HG03175 (cell line): ENCODE data around the gene DPYSL5.

Experiments
- ATAC-seq: cut with Tn5 transposase; IDR thresholded peaks from one replicate; pipeline ENCODE4 v1.9.1; 2021; ENCODE audit warnings: mild to moderate bottlenecking, moderate library complexity; ENCODE audit not compliant: unreplicated experiment

The DPYSL5 gene

DNA sequence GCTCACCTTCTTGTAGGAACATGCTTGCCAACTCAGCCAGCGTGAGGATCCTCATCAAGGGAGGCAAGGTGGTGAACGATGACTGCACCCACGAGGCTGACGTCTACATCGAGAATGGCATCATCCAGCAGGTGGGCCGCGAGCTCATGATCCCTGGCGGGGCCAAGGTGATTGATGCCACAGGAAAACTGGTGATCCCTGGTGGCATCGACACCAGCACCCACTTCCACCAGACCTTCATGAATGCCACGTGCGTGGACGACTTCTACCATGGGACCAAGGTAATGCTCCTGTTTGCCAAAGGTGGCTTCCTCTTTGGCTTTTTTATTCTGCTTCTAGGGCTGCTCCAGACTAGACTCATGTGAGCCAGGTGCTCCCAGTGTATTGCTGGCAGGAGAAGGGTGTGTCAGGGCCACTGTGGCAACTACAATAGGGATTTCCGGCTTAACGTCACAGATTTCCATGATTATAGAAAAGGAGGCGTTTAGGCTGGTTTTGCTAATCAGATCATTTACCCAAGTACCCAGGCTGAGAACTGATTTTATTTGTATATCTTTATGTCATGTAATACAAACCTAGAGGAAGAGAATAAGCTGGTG lies 50.6 kb downstream of the DPYSL5 start:
- ATAC-seq: no peak

DNA sequence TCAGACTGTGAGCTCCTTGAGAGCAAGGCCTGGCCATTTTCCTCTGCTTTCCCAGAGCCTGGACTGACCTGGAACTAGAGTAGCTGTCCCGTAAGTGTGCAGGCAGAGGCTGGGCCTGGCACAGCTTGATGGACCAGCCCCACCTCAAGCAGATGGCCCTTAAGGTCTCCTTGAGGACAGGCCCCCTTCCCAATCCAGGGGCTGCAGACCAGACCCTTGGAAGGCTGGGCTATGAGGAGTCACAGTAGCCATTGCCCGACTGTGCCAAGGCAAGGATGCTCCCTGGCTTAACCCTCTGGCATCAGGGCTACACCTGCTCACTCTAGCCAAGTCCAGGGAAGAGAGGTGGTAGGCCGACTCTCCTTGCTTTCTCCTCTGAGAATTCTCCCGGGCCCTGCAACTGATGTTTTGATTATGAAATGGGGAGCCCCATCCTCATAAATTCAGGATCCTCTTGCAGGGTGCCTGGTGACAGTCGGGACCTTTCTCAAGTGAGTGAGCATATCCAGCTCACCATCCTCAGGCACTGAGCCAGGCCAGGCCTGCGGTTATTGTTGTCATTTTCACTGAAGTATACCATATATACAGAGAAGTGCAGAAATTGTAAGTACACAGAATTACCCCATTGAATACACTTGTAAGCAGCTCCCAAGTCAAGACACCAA lies 51.7 kb downstream of the DPYSL5 start:
- no peak for ATAC-seq

DNA sequence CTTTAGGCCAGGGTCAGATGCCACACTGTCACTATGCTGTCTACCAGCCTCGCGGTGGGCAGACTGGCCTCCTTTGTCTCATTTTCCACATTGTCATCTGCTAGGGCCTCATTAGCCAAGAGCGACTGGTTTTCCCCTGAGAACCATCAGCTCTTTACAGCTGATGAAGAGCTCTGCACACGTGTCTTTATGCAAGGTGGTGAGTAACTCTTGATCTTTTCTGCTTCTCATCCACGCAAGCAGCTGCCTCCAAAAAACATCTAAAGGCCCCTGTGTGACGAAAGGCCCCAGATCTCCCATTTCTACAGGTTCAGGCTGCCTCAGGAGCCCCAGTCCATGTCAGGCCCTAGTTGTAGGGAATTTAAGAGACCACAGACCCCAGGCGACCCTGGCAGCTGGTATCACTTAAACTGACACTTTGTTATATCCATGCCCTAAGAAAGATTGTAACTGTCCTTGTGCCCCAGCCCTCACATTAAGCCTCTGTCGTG lies 52.9 kb downstream of the DPYSL5 start:
- ATAC-seq: no peak

DNA sequence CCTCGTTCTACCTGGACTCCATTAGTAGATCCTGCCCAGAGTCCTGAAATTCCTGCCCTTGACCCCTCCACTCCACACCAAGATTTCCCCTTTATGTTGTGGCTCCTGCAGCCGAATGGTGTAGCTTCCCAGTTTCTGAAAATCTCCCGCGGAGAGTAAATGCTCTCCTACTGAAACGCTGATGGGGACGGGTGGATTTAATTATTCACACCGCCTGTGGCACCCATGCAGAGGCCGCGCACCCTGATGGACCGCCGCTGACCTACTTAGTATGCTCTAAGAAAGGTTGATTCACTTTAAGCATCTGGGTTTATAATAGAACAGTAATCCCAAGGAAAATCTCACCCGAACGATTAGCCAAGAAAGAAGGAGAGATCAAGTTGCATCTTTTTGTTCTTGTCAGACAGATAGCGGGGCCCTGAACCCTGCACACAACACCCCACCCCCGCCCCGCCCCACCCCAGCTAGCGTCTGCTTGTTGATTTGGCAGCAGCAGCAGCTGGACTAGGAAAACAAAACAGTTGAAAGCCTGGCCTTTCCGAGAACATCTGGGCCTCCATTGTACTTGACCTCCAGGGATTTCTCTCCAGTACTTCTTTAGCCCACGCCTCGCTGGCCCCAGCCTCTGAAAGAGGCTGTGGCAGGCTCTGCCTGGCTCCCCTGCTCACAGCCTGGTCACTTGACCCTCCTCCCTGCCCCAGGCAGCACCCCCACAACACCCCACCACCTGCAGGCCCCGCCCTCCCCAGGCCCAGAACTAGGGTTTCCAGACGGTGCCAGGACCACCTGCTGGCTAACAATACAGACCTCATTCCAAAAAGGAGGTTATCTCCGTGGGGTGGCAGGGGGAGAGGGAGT lies 53.6 kb downstream of the DPYSL5 start:
- no peak for ATAC-seq

DNA sequence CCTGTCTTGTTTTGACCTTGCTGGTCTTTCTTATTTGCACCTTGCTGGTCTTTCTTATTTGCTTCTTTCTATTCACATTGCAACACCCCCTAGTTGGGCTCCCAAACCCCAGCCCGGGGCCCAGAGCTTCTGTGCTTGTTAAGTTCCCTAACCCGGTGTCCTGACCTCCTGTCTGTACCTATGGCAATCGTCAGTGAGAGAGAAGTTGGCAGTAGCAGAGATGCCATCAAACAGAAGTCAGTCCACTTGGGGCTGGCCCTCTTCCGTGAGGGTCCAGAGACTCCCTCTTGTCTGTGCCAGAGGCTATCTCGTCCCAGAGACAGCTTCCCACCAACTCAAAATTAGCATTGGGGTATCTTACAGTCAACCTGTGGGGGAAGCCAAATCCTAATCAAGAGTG lies 55.7 kb downstream of the DPYSL5 start:
- no peak for ATAC-seq

DNA sequence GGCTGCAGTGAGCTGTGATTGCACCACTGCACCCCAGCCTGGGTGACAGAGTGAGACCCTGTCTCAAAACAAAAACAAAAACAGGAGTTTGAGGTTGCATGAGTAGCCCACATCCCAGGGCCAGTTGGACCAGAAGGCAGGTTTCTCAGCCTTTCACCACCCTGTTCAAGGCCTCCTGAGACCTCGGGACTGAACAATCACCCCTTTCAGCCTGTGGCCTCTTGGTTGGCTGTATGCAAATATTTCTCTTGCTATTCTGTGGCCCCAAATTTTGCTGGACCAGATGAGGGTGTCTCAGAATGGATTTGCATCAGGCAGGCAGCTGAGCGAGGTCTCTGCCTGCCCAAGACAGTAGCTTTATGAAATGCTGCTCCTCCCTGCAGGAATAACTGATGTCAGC lies 56.9 kb downstream of the DPYSL5 start:
- no peak for ATAC-seq

DNA sequence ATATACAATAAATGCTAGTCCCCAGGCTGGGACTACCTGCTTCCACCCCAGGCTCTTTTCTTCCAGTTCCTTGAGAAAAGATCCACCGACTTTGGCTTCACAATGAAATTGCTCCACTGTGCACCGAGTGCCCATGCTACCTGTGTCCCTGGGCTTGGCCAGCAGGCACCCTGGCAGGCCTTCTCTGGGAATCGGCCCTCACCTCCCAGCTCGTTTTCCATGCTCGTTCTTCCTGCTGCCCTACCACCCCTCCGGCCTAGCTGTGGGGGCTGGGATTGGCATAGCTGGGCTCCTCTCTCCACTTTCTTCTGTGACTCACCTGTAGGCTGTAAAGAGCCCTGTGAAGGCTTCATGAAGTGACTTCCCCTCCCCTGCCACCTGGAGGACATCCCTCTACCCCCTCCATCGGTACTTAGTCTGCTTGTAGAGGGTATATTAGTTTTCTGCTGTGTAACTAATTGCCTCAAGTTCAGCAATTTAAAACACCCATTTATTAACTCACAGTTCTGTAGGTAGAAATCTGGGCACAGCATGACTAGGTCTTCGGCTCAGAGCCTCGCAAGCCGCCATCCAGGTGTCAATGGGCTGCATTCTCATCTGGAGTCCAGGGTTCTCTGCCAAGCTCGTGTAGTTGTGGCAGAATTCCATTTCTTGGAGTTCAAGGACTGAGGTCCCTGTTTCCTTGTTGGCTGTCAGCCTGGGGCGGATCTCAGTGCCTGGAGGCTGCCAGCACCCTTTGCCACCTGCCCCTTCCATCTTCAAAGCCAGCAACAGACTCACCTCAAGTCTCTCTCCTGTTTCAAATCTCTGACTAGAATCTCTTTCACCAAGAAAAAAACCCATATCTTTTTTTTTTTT lies 57.6 kb downstream of the DPYSL5 start:
- no peak for ATAC-seq

DNA sequence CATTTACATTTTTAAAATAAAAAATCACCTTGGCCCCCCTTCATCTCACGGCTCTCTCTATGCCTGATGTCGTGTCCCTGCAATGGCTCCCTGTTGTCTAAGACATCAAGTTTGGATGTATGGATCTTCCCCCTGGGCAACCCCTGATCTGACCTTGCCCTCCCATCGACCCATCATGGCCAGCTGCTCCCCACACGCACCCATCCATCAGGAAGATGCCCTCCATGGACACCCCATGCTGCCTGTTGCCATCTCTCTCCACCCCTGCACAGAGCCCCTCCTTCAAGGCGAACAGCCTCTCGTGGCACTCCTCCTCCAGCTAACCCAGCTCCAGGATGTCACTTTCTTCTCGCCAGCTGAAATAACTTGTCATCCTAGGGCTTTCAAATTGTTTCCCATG lies 59.5 kb downstream of the DPYSL5 start:
- ATAC-seq: no peak

DNA sequence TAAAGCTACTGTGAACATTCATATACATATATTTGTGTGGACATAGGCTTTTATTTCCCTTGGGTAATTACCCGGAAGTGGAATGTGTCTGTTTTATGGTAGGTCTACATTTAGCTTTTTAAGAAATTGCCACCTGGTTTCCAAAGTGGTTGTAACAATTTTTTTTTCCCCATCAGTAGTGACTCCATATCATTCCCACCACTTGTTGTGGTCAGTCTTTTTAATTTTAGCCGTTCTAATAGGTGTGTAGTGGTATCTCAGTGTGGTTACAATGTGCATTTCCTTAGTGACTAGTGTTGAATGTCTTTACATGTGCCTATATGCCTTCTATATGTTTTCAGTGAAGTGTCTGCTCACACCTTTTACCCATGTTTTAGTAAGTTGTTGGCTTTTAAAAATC lies 62.2 kb downstream of the DPYSL5 start:
- no peak for ATAC-seq

DNA sequence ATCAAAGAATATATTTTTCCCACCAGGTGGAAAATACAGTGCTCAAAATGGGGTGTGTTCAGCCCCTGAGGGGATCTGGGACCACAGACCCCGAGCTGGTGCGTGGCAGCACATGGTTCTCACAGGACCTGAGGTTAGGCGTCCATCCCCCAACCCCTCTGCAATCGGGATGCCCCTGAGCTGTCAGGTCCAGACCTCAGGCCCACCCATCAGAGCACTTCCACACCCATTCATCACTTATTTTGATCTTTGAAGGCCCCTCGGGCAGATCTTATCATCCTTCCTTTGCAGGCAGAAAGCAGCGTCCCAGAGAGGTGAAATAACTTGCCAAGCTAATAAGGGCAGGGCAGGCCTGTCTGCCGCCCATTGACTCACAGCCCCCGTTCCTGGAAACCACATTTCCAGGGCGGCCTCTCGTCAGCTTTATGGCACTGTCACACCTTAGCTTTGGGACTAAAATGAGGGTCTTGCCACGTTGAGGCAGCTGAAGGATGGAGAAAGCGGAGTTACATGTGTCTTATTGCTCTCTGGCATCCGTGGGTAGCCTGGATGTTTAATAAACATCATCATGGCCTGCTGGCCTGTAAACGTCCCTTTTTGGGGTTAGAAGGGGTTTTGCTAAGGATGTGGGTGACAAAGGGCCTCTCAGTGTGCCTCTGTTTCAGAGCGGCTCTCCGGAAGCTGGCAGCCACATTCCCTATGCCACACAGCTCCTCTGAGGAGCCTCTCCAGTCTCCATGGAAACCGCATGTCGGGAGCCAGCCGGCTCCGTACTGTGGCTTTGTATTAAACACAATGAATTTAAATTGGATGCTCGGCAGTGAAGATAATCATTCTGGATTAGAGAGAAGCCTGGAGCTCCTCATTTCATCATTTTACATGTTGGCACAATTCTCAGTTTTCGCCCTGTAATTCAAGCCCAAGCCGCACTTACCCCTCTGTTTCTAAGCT lies 64.3 kb downstream of the DPYSL5 start:
- ATAC-seq: no peak

DNA sequence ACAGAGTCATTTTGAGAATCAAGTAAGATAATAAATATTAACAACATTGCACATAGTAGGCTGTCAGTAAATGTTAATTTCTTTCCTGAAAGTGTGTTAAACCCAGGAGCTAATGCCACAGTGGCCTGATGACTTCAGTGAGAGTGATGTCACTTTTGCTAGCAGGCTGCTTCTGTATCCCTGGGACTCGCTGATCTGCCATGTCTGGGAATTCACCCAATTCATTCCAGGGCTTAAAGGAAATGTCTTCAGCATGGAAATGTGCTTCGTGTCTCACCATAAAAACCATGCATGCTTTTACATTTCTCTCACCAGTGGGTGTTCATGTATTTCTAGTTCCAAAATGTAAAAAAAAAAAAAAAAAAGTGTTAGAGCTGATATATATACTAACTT lies 65.7 kb downstream of the DPYSL5 start:
- ATAC-seq: no peak

DNA sequence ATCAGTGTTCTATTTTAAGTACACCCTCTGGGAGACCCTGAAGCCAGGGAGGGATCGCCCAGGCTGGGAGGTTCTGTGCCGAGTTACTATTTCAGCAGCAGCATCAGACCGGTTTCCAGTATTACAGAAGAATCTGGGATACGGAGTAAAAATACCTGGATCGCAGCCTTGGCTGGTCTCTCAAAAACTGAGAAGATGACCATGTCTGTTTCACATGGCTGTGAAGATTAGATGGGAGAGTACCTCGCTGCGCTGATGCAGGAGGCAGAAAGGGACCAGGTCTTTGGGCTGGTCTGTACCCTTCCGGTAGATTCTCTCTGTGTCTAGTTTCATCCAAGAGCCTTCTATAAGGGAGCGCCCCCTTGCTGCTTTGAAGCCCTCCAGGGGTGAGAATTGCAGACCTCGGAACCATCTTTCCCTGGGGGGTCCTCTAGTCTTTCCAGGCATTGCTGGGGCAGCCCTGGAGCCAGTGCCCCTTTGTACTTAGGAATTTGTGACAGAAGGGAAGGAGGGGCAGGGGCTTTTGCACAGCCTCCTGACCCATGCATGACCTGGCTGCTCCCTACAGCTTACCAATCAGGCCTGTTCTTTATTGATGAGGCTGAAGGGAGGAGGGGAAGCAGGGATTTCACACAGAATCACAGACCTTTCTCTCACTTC lies 66.2 kb downstream of the DPYSL5 start:
- no peak for ATAC-seq

DNA sequence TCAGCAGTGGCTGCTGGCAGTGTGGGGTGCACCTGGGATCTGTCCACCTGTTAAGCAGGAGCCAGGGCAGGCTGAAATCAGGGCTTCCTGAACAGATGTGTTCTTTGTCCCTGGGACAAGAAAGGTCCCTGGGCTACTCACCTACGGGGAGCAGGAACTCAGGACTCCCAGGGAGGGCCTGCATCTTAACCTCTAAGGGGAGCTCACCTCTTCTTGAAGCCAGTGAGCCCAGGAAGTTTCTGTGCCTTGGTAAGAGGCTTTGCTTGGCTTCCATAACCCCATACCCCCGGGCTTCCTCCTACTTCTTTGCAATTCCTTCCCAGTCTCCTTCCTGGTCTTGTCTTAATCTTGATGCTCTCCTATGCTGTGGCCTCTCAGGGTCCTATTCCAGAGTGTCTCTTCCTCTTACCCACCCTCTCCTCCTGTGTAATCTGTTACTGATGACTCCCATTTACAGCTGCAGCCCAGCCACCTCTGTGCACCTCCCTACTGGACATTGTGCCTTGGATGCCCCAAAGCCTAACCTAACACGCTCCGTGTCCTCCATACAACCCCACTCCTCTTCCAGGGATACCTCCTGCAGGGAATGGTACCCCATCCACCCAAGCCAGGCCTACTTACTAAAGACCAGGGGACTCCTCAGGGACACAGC lies 66.9 kb downstream of the DPYSL5 start:
- ATAC-seq: no peak

DNA sequence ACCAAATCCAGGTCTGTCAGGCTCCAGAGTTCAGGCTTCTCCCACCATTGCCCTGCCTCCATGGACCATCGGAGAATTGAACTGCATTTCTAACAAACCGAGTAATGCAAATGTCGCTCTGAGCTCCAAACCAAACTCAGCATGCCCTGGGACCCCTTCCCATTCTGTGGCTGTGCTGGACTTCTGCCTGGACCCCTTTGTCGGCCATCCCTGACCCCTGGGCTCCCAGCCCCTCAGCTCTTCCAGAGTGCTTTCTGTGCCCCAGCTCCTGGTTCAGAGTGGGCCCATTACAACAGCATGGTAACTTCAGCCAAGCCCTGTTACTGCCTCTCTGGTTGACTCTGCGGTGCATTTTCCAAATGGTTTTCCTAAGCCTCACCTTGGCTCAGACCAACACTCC lies 67.4 kb downstream of the DPYSL5 start:
- no peak for ATAC-seq

DNA sequence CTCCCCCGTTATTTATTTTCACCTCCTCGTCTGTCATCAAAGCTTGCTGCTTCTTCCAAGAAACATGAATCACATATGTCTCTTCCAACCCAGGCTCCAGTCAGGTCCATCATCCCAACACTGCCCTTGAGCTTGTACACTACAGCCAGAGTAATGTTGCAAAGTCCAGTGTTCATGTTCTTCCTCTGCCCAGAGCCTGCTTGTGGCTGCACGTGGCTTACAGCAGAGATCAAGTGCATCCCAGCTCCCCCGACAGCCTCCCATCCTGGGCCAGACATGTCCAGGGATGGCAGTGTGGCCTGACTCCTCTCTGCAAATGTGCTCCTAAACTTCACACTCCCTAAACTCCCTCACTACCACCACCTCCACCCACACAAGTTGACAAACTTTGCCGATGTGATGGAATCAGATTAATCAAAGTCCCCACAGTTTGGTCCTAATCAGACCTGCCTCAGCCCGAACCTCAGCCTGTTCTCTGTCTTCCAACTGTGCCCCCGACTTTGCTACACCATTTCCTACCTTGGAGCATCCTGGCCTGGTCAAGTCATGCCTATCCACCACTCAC lies 68.3 kb downstream of the DPYSL5 start:
- ATAC-seq: no peak

DNA sequence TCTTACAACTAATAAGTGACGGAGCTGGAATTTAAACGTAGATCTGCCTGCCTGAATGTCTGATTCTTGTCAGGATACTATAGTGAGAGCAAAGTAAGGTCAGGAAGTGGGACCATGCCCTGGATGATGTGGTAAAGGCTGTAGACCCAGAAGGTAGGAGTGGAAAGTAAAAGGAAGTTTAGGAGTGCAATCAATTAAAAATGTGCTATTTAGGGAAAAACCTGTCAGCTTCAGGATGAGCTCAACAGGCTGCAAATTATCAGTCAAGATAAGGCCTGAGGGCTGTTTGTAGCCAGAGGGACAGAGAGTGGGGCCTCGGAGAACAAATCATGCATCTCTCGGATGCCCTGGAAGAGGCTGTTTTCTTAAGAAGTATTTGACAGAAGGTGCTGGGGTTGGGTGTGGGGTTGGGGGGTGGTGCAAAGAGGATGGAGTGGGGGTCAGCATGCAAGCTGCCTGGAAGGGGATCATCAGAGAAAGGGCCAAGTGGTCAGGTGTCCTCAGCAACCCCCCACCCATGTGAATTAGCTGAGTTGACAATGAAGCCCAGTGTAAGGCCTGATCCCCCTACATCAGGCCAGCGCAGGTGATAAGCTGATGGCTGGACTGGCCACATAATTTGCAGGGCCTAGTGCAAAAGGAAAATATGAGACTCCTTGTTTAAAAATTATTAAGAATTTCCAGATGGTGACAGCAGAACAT lies 69.4 kb downstream of the DPYSL5 start:
- no peak for ATAC-seq

DNA sequence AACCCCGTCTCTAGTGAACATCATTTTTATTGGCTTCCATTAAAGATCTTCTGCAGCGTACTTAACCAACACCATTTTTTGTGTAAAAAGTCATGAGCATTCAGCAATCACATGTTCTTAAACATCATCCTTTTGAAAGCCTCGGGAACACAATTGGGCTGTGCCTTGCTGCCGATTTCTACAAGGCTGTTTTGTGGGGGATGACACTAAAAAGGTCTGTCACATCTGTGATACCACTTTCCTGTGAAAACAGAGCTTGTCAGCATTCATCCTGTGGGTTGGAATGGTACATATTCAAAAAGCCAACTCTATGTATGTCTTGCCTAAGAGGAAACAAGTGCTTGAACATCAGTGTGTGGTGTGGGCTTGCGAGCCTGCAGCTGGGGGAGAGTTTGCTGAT lies 73.4 kb downstream of the DPYSL5 start:
- no peak for ATAC-seq
